ENCODE results near the gene CYSRT1.
A peak's percentile ranks its signal among the peaks of the same experiment; 100 is the strongest.

Gene CYSRT1

DNA sequence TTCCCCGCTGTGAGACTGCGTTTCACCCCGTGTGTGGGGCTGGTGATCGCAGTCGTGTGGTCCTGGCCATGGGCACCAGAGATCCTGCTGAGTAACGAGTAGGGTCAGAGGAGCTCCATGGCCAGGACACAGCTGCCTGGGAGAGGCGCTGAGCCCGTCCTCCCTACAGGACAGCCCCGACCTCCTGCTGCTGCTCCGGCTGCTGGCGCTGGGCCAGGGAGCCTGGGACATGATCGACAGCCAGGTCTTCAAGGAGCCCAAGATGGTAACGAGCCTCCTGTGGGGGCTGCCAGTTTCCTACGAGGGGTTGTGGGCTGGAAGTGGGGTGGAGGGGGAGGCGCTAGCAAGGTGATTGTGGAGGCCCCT, 41.2 kb downstream of the CYSRT1 start:
- Mint-ChIP-seq H3K36me3 (ENCODE audit: low read depth) (peaks cover 27% of the 10 kb centered on the region), H3K27ac (no peak overlapping the region), H3K4me1 (peaks cover 10% of the 10 kb centered on the region), H3K27me3 (no peaks in the 10 kb centered on the region), H3K4me3 (no peak overlapping the region), H3K9me3 (no peaks in the 10 kb centered on the region)
- ATAC-seq (no peak), DNase-seq (no peak)

DNA sequence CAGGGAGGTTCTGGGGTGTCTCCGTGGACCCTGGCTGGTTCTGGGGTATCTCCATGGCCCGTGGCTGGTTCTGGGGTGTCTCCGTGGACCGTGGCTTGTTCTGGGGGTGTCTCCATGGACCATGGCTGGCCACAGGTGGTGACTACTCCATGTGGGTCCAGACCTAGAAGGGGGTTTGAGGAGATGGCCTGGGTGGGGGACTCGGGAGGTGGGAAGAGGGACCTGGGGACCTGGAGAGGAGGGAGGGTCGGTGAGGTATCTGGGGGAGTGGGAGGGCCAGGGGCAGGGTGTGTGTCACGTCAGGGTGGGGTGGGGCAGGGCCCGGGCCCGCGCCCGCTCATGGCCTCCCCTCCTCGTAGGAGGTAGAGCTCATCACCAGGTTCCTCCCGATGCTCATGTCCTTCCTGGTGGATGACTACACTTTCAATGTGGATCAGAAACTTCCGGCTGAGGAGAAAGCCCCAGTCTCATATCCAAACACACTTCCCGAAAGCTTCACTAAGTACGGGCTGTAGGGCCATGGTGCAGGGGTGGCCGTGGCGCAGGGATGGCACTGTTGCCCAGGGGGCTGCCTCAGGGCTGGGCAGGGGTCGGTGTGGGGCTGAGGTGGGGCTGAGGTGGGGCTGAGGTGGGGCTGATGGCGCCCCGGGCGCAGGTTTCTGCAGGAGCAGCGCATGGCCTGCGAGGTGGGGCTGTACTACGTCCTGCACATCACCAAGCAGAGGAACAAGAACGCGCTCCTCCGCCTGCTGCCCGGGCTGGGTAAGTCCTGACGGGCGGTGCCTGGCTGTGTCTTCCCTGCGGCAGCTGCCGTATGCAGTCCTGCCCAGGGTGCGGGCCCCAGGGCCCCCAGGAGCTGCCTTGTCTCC, 41.8 kb downstream of the CYSRT1 start:
- no peaks in the 10 kb centered on the region for H3K27me3 Mint-ChIP-seq
- H3K27ac Mint-ChIP-seq: no peak overlapping the region
- H3K36me3 Mint-ChIP-seq (ENCODE audit: low read depth): peaks cover 27% of the 10 kb centered on the region
- ATAC-seq (no peak), DNase-seq (no peak)
- no peak overlapping the region for H3K4me3 Mint-ChIP-seq
- H3K9me3 Mint-ChIP-seq: no peaks in the 10 kb centered on the region
- H3K4me1 Mint-ChIP-seq: peaks cover 15% of the 10 kb centered on the region

DNA sequence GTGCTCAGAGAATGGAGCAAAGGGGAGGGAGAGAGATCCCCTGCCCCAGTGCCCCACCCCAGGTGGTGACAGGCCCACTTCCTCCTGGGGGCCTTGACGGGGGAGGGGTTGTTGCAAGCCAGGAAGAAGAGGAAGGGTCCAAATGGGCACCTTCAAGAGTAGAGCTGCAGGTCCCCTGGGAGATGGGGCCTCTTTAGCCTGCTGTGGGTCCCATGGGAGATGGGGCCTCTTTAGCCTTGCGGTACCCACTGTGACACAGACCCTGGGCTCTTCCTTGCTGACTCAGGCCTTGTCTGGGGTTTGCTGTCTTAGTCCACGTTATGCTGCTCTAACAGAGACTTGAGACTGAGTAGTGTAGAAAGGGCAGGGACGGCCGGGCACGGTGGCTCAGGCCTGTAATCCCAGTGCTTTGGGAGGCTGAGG, 43.0 kb downstream of the CYSRT1 start:
- Mint-ChIP-seq H3K9me3 (no peaks in the 10 kb centered on the region), H3K4me3 (no peak overlapping the region), H3K27ac (no peak overlapping the region), H3K27me3 (no peaks in the 10 kb centered on the region), H3K4me1 (peaks cover 15% of the 10 kb centered on the region), H3K36me3 (ENCODE audit: low read depth) (peaks cover 27% of the 10 kb centered on the region)
- DNase-seq (no peak), ATAC-seq (no peak)

DNA sequence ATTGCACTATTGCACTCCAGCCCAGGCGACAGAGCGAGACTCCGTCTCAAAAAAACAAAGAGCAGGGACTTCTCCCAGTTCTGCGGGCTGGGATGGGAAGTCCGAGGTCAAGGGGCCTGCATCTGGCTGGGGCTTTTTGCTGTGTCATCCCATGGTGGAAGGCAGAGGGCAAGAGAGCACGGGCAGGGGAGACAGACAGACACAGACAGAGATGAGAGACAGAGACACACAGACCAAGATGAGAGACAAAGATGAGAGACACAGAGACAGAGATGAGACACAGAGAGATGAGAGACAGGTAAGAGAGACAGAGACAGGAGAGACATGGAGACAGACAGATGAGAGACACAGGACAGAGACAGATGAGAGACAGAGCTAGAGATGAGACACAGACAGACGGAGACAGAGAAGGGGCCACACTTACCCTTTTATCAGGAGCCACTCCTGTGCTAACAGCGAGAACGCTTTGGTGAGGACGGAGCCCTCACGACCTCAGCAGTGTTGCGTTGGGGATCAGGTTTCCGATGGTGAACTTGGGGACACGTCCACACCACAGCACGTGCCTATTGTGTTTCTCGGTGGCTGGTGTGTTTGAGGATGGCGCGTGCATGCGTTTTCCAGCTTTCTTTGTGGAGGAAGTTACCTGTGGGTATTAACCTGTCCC, 43.7 kb downstream of the CYSRT1 start:
- Mint-ChIP-seq H3K27ac (no peak overlapping the region), H3K36me3 (ENCODE audit: low read depth) (peaks cover 27% of the 10 kb centered on the region), H3K9me3 (no peaks in the 10 kb centered on the region), H3K27me3 (no peaks in the 10 kb centered on the region), H3K4me3 (no peak overlapping the region), H3K4me1 (peaks cover 15% of the 10 kb centered on the region)
- DNase-seq (no peak), ATAC-seq (no peak)

DNA sequence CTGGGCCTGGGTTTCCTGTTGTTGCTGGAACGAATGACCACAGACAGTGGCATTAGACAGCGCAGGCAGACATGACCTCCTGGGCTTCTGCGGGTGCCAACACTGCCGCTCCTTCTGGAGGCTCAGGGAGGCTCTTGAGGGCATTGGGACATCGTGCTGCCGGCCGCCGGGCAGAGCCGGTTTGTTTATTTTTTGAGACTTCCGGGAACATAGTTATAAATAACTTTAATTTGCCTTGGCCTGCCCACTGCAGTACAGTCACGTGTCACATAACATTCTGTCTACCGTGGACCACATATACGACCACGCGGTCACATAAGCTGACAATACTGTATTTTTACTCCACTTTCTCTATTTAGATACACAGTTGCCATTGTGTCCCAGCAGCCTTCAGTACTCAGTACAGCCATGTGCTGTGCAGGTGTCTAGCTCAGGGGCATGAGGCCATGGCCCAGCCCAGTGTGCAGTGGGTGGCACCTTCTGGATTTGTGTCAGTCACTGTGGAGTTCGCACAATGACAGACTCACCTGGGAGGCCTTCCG, 44.3 kb downstream of the CYSRT1 start:
- ATAC-seq: no peak
- Mint-ChIP-seq H3K4me3 (no peak overlapping the region), H3K27me3 (no peaks in the 10 kb centered on the region), H3K9me3 (no peaks in the 10 kb centered on the region), H3K4me1 (peaks cover 15% of the 10 kb centered on the region), H3K27ac (no peak overlapping the region), H3K36me3 (ENCODE audit: low read depth) (peaks cover 25% of the 10 kb centered on the region)
- DNase-seq: no peak

DNA sequence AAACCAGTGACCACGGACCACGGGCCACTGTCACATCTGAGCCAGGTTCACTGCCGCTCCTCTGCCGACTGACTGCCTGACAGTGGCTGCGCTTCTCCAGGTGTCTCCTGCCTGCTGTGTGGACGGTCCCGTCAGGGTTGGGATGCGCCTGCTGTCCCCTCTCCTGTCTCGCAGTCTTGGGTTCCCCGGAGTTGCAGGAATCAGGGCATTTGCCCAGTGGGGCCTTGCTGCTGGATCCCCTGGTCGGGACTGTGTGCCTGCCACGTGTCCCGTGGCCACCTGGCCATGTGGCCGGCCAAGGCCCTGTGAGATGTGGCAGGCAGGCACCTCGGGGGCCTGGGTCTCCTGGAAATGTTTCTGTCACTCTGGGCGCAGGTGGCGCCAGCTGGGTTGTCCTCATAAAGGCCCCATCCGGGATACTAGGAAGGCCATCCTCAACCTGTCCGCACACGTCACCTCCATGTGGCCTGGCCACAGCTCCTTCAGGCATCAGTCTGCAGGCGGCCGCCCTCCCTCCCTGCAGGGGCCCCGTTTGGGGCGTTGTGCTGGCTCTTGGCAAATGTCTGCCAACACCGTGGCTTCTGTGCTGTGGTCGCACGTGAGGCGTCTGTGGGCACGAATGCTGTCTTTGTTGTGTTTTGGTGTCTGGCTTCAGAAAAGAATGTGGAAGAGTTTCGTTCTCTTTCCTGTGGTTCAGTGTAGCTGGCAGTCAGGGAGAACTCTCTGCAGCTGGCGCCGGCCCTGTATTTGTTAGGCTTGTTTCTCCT, 46.1 kb downstream of the CYSRT1 start:
- Mint-ChIP-seq H3K36me3 (ENCODE audit: low read depth) (peaks cover 23% of the 10 kb centered on the region), H3K4me1 (peaks cover 24% of the 10 kb centered on the region), H3K4me3 (no peak overlapping the region), H3K9me3 (no peaks in the 10 kb centered on the region), H3K27me3 (no peaks in the 10 kb centered on the region), H3K27ac (no peak overlapping the region)
- DNase-seq (peak; percentile 41), ATAC-seq (peak; percentile 35)

DNA sequence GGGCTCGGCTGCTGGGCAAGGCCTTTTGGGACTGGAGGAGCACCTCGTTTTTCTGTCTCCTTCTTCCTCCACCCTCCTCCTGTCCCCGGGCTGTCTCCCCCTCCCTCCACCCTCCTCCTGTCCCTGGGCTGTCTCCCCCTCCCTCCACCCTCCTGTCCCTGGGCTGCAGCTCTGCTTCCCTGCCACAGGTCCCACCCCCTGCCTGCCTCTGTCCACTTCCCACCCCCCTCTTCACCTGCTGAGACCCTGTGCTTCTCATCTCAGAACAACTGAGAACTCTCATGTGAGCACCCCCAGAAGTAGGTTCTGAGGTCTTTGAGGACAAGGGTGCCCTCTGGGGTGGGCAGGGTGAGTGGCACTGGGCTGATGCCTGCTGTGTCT, 46.7 kb downstream of the CYSRT1 start:
- no peaks in the 10 kb centered on the region for H3K27me3 Mint-ChIP-seq
- no peak overlapping the region for H3K27ac Mint-ChIP-seq
- DNase-seq: no peak
- no peak for ATAC-seq
- H3K9me3 Mint-ChIP-seq: no peaks in the 10 kb centered on the region
- H3K4me1 Mint-ChIP-seq: peaks cover 27% of the 10 kb centered on the region
- no peak overlapping the region for H3K4me3 Mint-ChIP-seq
- peaks cover 23% of the 10 kb centered on the region for H3K36me3 Mint-ChIP-seq (ENCODE audit: low read depth)

DNA sequence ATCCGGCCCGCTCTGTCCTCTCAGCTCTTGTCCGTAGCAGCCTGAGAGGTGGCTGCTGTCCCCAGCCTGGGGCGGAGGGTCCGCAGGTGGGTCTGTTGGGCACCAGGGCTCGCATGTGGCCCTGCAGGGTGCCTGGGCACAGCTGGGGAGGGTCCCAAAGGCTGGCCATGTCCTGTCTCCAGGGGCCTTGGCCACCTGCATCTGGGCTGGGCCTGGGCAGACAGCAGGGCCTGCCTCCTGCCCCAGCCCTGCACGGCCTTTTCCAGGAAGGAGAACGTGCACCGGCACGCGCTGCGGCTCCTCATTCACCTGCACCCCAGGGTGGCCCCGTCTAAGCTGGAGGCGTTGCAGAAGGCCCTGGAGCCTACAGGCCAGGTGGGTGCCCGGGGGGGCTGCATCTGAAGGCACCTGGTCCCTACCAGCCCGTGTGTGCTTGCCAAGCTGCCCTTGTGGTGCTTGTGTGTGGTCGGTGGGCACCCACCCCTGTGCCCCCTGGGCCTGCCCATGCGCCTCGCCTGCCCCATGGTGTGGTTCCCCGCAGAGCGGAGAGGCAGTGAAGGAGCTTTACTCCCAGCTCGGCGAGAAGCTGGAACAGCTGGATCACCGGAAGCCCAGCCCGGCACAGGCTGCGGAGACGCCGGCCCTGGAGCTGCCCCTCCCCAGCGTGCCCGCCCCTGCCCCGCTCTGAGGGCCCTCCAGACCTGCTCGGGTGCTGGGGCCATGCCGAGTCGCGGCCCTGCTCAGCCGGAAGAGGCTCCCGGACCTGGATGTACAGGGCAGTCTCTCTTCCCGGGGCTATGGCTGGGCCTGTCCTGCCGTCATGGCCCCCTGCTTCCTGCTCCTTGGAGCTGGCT, 47.5 kb downstream of the CYSRT1 start:
- Mint-ChIP-seq H3K36me3 (ENCODE audit: low read depth) (peaks cover 22% of the 10 kb centered on the region), H3K27me3 (no peaks in the 10 kb centered on the region), H3K4me1 (peaks cover 31% of the 10 kb centered on the region), H3K9me3 (no peaks in the 10 kb centered on the region), H3K4me3 (no peak overlapping the region), H3K27ac (no peak overlapping the region)
- DNase-seq (no peak), ATAC-seq (no peak)

DNA sequence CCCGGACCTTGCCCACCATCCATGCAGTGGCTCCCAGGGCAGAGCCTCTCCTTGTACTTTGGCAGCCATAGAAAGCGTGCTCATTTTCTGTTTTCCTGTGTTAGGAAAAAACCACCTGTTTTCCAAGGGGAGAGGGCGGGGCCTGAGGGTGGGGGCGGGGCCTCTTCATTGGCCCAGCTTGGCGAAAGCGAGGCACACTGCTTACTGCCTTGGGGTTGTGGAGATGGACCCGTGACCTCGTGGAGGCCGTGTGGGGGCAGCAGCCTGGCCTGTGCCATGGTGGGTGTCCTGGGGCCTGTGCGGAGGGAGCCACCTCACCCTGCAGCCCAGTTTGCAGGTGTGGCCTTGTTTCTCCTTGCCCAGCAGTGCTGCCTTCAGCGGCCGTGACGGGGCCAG, 48.1 kb downstream of the CYSRT1 start:
- H3K9me3 Mint-ChIP-seq: no peaks in the 10 kb centered on the region
- H3K27ac Mint-ChIP-seq: no peak overlapping the region
- no peak overlapping the region for H3K4me3 Mint-ChIP-seq
- peaks cover 31% of the 10 kb centered on the region for H3K4me1 Mint-ChIP-seq
- H3K27me3 Mint-ChIP-seq: no peaks in the 10 kb centered on the region
- DNase-seq (no peak), ATAC-seq (no peak)
- peaks cover 16% of the 10 kb centered on the region for H3K36me3 Mint-ChIP-seq (ENCODE audit: low read depth)

DNA sequence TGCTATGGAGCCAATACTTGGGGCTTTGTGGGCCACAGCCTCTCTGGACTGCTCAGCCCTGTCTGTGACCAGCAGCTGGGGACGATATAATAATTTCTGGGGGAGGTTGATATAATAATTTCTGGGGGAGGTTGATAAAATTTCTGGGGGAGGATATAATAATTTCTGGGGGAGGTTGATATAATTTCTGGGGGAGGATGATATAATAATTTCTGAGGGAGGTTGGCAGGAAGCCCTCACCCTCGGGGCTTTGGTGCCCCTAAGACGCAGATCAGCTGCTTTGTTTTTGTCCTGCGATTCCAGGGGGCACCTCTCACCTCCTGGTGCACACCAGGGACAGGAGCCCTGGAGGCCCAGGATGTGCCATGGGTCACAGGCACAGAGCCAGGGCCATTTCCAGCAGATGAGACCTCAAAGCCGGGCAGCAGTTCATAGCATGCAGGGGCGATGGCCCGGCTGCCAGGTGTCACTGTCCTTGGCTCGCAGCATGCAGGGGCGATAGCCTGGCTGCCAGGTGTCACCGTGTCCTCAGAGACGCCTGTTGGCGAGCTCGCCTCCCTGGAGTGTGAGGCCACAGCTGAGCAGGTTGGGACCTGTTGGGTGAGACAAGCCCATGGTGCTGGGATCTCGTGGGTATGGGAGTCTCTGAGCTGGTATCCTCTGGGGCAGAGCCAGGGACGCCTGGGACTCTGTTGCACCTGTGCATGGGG, 48.8 kb downstream of the CYSRT1 start:
- Mint-ChIP-seq H3K27me3 (no peaks in the 10 kb centered on the region), H3K4me3 (no peak overlapping the region), H3K27ac (no peak overlapping the region), H3K9me3 (no peaks in the 10 kb centered on the region), H3K36me3 (ENCODE audit: low read depth) (peaks cover 12% of the 10 kb centered on the region), H3K4me1 (peaks cover 28% of the 10 kb centered on the region)
- DNase-seq (no peak), ATAC-seq (no peak)

DNA sequence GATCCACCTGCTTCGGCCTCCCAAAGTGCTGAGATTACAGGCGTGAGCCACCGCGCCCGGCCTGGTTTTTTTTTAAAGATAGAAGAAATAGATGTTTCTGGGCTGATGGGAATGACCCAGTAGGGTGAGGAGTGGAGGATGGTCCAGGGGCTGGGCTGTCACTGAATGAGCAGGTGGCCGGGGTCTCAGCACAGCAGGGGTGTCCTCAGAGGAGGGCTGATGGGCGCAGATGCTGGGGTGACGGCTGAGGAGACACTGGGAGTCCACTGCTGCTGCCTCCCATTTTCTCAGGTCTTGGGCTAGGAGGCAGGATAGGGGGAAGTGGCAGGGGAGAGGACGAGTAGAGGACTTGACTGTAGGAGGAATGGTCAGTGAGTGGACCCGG, 50.2 kb downstream of the CYSRT1 start:
- no peak for DNase-seq
- H3K4me3 Mint-ChIP-seq: no peak overlapping the region
- no peaks in the 10 kb centered on the region for H3K27me3 Mint-ChIP-seq
- no peak for ATAC-seq
- peaks cover 26% of the 10 kb centered on the region for H3K4me1 Mint-ChIP-seq
- H3K27ac Mint-ChIP-seq: no peak overlapping the region
- no peaks in the 10 kb centered on the region for H3K9me3 Mint-ChIP-seq
- peaks cover 2% of the 10 kb centered on the region for H3K36me3 Mint-ChIP-seq (ENCODE audit: low read depth)

All from activated naive CD8-positive, alpha-beta T cell treated with anti-CD3 and anti-CD28 coated beads, Interleukin-2, amount 50 U/mL, for 24 hours (primary cell).